HG02981 (cell line): Measurements from ENCODE around the gene AFG1L.
A peak's percentile ranks its signal among the peaks of the same experiment; 100 is the strongest.
"Not testable (repeated sequence)": the region's sequence is repeated elsewhere in the genome, so short reads cannot be mapped to it uniquely, and the experiment has no call there.

Source experiments
- ATAC-seq: cut with Tn5 transposase; IDR thresholded peaks from one replicate; pipeline ENCODE4 v1.9.1; 2021; ENCODE audit warnings: mild to moderate bottlenecking, moderate library complexity; ENCODE audit not compliant: unreplicated experiment

AFG1L gene

DNA sequence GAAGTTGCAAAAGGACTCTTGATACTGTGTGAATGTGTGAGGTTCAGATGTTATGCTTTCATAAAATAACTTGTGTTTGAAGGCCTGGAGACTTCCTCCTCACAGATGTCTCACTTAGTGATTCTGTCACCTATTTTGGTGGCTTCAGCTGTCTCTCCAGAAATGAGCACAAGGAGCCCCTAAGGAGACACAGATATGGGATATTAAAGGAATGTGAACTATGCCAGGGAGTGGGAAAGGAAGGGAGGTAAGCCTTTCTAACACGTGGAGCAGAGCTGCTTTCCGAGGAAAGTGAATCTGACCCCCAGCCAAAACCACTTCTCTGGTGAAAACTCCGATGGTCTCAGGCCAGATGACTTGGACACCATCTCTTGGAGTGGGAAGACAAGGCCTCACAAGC lies 255.4 kb downstream of the AFG1L start:
- no peak for ATAC-seq

DNA sequence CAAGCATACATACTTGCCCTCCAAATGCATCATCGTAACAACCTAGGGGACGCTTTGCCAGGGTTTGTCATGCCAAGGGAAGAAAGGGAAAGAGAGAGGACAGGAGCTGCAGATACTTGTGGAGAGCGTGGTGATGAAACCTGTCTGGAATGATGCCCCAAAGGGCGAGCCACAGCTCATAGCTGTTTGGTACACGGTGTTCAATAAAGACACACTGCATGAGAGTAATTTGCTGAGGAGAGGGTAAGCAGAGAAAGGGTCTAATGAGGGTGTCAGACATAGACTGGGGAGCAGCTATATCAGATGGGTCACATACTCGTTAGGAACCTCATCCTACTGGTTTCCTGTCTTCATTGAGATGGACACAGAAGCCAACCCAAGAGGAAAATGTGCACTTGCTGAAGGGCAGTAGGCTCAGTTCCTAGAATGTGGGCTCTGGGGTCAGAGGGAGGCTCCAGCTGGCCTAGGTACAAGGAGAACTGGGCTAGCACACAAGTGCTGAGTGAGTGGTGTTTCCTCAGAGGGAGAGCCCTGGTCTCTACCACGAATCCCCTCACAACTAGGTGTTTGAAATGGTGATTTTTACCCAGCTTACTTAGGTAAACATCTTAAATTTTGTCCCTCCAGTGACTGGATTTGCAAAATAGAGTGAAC lies 260.7 kb downstream of the AFG1L start:
- ATAC-seq: no peak

GRCh38 chr6:108556250-108556649 lies 261.4 kb downstream of the AFG1L start:
- ATAC-seq: no peak

- ATAC-seq: no peak
These were observed 262.1 kb downstream of the AFG1L start for GRCh38 chr6:108556866-108557493.

DNA sequence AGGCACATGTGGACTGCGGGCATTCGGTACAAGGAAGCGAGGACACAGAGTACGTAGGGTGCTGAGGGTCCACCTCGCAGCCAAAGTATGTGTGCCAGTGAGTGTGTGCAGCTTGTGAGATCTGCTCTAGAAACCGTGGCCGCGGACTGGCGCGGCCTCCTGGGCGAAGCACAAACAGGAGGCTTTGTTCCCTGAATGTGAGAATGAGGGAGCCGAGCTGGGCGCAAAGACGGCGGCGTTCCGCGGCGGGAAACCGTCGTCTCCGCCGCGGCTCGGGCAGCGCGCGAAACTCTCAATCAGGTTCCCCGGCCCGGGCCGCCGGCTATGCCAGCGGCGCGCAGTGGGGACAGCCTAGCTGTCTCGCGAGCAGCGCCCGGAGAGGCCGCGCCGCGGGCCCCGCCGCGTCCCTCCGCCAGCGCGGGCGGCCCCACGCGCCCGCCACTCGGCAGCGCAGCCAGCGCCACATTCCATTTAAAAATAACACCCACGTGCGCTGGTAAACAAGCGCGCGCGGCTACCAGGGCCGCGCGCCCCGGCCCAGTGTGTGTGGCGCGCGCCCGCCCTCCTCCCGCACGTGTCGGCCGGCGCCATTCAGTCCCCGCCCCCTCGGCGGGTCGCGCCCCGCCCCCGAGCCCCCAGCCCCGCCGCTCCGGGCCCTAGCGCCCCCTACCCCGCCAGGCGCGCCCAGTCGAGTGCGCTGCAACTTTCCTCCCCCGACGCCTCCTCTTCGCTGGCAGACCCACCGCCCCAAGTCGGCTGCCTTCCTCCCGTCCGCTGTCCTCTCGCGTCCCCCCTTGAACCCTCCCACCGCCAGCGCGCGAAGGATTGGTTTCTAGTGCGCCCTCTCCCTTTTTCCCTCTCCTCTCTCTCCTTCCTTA lies 262.9 kb downstream of the AFG1L start:
- ATAC-seq: no peak

DNA sequence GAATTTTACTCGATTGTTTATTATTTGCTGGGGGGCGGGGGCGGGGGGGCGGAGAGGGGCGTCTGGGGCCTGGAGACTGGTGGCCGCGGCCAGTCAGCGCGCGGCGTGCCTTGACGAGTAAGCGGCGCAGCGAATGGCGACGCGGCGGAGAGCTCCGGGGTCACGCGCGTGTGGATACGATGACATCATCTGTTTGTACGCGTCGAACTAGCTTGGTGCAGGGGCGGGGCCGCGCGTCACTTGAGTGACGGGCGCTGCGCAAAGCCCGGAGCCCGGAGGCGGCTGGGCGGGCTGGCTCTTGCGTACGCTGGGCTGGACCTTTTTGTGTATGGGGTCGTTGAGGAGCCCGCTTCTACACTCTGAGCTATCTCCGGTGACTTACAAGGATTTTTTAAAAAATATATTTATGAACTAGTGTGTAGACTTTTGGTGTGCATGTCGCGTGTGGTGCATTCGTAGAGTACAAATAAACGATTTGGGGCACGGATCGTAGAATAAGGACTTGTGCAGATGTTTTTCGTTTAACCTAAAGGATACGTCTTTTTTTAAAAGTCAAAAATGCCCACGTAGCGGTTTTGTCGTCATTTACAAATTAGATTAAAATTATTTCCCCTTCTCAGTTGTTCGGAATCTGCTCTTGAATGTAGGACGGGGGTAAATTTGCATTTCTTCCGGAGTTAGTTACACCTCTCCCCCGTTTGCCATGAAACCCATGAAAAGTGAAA lies 263.7 kb downstream of the AFG1L start:
- ATAC-seq: peak; percentile 69

DNA sequence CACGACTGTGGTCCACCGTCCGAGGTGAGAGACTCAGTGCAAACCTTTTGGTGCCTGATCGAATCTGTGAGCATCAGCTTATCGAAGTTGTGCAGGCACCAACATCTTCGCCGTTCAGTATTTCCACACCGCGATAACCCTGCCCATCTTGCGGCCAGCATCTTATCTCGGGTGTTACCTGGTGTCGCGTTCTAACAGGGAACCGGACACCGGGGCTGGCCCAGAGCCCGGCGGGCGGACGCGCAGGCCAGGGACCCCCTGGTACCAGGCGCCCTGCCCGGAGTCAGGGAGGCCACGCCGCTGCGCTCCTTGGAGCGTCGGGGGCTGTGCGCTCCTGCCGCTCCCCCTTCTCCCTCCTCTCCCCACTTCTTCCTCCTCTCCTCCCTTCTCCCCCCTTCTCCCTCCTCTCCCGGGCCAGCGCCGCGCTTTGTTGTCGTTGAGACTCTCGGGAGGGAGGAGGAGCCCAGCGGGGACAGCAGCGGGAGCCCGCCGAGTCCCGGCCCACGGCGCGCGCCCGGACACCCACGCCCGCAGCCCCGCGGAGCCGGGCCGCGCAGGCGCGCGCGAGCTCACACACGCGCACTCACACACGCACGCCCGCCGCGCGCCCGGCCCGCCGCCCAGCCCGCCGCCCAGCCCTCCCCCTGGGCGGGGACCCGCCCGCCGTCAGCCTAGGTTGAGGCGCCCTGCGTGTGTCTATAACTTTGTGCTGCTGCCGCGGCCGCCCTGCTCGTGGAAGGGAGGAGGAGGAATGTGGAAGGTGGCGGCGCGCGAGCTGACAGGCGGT lies 264.4 kb downstream of the AFG1L start:
- peak; percentile 24 for ATAC-seq

GRCh38 chr6:108559884-108560462 lies 265.1 kb downstream of the AFG1L start:
- no peak for ATAC-seq

DNA sequence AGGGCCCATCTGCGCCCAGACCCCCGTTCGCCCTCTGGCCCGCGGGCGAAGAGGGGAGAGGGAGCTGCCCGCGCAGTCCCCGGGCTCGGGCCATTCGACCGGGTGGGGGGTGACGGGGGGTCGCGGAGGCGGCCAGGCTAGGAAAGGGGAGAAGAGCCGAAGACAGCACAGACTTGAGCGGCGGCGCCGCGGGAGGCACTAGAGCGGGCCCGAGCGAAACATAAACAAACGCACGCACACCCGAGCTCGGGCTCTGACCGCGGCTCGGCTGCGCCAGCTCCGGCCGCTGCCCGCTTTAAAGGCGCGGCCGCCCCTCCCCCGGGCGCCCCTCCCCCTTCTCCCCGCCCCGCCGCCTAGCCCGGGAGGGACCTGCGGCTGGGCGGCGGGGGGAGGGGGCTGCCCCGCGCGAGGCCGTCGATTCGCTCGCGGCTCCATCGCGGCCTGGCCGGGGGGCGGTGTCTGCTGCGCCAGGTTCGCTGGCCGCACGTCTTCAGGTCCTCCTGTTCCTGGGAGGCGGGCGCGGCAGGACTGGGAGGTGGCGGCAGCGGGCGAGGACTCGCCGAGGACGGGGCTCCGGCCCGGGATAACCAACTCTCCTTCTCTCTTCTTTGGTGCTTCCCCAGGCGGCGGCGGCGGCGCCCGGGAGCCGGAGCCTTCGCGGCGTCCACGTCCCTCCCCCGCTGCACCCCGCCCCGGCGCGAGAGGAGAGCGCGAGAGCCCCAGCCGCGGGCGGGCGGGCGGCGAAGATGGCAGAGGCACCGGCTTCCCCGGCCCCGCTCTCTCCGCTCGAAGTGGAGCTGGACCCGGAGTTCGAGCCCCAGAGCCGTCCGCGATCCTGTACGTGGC lies 265.8 kb downstream of the AFG1L start, which contains the start of gene FOXO3:
Gene FOXO3, plus strand, starts transcription at position 455 of the 846 bp plus-strand sequence. Its CDS starts 292 bp downstream, at position 747.
- no peak for ATAC-seq

DNA sequence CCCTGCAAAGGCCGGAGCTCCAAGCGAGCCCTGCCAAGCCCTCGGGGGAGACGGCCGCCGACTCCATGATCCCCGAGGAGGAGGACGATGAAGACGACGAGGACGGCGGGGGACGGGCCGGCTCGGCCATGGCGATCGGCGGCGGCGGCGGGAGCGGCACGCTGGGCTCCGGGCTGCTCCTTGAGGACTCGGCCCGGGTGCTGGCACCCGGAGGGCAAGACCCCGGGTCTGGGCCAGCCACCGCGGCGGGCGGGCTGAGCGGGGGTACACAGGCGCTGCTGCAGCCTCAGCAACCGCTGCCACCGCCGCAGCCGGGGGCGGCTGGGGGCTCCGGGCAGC lies 266.4 kb downstream of the AFG1L start:
- not testable (repeated sequence) for ATAC-seq

GRCh38 chr6:108561742-108562502 lies 267.1 kb downstream of the AFG1L start:
- no peak for ATAC-seq

- no peak for ATAC-seq
These were observed 267.7 kb downstream of the AFG1L start for GRCh38 chr6:108562503-108562993.

- no peak for ATAC-seq
These were observed 268.4 kb downstream of the AFG1L start for GRCh38 chr6:108563292-108563691.

- ATAC-seq: no peak
These were observed 269.3 kb downstream of the AFG1L start for GRCh38 chr6:108564178-108564577.

DNA sequence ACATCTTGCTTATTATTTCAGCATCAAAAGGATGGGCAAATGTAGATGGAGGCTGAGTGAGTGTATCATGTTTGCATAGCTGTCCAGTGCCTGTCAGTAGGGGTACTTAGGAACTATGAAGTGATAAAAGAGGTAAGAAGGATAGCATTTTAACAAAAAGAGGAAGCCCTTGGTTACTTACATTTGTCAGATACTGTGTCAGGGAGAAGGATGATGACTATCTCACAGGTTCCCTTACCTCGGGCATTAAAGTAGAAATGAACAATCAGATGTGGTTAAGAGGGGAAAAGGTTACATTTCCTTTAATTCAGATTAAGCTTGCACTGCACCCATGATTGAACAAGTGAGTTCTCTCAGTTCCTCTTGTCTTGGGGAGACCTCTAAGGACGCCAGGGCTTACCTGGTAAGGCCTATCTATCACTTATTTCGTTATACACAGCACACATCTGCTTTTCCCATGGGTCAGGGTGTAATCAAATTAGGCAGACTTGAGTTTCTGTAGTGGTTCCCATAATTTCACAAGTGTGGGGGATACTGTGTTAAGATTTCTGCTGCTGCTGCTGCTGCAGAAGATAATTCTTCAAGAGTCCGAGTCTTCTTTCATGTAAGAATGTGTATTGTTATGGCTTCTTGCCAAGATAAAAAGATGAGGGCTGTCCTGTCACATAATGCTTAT lies 270.4 kb downstream of the AFG1L start:
- peak; percentile 81 for ATAC-seq

GRCh38 chr6:108565893-108566292 lies 271.0 kb downstream of the AFG1L start:
- ATAC-seq: no peak

DNA sequence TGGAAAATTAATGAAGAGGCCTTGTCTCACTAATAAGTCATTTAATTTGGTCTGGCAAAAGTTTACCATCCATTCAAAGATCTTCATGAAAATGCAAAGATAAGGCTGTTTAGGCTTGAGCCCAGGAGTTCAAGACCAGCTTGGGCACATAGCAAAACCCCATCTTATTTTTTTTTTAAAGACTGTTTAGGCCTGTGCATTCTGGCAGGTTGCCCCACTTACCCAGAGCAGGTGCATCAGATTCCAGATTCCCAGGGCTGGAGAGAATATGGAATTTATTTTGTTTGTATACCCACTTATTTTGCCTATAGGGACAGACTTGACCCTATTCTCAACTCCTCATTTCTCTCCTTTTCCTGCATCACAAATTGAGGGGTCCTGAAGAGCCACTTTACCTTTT lies 271.6 kb downstream of the AFG1L start:
- no peak for ATAC-seq

GRCh38 chr6:108568101-108568500 lies 273.2 kb downstream of the AFG1L start:
- no peak for ATAC-seq
